GM23338 (cell line): ENCODE results near the gene ADA.

ENCODE experiments used
- EZH2 ChIP-seq: fragments of 200-600 bp; sonication (generic); IDR thresholded peaks from one replicate; pipeline ENCODE4 v1.8.0; 2017; ENCODE audit warnings: antibody characterized with exemption, mild to moderate bottlenecking, low read depth; ENCODE audit not compliant: unreplicated experiment
- EZH2phosphoT487 ChIP-seq: fragments of 200-600 bp; sonication (generic); IDR thresholded peaks from one replicate; pipeline ENCODE4 v1.8.1; 2018; ENCODE audit warnings: antibody characterized with exemption; ENCODE audit not compliant: unreplicated experiment
- POLR2AphosphoS5 ChIP-seq: IDR thresholded peaks from 2 replicates; pipeline ENCODE4 v1.6.1; 2016; ENCODE audit warnings: antibody characterized with exemption, low read depth
- STAT1 ChIP-seq: IDR thresholded peaks from one replicate; pipeline ENCODE4 v1.6.1; 2016; ENCODE audit warnings: antibody characterized with exemption; ENCODE audit not compliant: unreplicated experiment
- TF ChIP-seq, protein P1 (sequence below), 2 experiments: fragments of 200-600 bp in 1 of 2; sonication (generic) in 1 of 2; conservative IDR thresholded peaks; 2 replicates each; pipeline versions ENCODE4 v1.5.1 to v1.6.1; 2016 to 2017; ENCODE audit warnings: antibody characterized with exemption in 2 of 2, low read depth in 2 of 2, mild to moderate bottlenecking in 2 of 2, moderate library complexity in 1 of 2
- TF ChIP-seq, protein P2 (sequence below): fragments of 250-450 bp; sonication (Bioruptor Pico); IDR thresholded peaks from 2 replicates; pipeline ENCODE4 v1.5.0; 2020; ENCODE audit warnings: mild to moderate bottlenecking, moderate library complexity

GRCh38 chr20:44601801-44602204 lies 49.7 kb downstream of the ADA start:
- TF ChIP-seq, protein P1, sequence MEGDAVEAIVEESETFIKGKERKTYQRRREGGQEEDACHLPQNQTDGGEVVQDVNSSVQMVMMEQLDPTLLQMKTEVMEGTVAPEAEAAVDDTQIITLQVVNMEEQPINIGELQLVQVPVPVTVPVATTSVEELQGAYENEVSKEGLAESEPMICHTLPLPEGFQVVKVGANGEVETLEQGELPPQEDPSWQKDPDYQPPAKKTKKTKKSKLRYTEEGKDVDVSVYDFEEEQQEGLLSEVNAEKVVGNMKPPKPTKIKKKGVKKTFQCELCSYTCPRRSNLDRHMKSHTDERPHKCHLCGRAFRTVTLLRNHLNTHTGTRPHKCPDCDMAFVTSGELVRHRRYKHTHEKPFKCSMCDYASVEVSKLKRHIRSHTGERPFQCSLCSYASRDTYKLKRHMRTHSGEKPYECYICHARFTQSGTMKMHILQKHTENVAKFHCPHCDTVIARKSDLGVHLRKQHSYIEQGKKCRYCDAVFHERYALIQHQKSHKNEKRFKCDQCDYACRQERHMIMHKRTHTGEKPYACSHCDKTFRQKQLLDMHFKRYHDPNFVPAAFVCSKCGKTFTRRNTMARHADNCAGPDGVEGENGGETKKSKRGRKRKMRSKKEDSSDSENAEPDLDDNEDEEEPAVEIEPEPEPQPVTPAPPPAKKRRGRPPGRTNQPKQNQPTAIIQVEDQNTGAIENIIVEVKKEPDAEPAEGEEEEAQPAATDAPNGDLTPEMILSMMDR (conservative IDR thresholded peaks at IDR 0.05; ENCODE audit: low read depth in 2 of 2) = no peak
- TF ChIP-seq EZH2 = no peak
- TF ChIP-seq POLR2AphosphoS5 = no peak
- TF ChIP-seq EZH2phosphoT487 = no peak
- TF ChIP-seq, protein P2, sequence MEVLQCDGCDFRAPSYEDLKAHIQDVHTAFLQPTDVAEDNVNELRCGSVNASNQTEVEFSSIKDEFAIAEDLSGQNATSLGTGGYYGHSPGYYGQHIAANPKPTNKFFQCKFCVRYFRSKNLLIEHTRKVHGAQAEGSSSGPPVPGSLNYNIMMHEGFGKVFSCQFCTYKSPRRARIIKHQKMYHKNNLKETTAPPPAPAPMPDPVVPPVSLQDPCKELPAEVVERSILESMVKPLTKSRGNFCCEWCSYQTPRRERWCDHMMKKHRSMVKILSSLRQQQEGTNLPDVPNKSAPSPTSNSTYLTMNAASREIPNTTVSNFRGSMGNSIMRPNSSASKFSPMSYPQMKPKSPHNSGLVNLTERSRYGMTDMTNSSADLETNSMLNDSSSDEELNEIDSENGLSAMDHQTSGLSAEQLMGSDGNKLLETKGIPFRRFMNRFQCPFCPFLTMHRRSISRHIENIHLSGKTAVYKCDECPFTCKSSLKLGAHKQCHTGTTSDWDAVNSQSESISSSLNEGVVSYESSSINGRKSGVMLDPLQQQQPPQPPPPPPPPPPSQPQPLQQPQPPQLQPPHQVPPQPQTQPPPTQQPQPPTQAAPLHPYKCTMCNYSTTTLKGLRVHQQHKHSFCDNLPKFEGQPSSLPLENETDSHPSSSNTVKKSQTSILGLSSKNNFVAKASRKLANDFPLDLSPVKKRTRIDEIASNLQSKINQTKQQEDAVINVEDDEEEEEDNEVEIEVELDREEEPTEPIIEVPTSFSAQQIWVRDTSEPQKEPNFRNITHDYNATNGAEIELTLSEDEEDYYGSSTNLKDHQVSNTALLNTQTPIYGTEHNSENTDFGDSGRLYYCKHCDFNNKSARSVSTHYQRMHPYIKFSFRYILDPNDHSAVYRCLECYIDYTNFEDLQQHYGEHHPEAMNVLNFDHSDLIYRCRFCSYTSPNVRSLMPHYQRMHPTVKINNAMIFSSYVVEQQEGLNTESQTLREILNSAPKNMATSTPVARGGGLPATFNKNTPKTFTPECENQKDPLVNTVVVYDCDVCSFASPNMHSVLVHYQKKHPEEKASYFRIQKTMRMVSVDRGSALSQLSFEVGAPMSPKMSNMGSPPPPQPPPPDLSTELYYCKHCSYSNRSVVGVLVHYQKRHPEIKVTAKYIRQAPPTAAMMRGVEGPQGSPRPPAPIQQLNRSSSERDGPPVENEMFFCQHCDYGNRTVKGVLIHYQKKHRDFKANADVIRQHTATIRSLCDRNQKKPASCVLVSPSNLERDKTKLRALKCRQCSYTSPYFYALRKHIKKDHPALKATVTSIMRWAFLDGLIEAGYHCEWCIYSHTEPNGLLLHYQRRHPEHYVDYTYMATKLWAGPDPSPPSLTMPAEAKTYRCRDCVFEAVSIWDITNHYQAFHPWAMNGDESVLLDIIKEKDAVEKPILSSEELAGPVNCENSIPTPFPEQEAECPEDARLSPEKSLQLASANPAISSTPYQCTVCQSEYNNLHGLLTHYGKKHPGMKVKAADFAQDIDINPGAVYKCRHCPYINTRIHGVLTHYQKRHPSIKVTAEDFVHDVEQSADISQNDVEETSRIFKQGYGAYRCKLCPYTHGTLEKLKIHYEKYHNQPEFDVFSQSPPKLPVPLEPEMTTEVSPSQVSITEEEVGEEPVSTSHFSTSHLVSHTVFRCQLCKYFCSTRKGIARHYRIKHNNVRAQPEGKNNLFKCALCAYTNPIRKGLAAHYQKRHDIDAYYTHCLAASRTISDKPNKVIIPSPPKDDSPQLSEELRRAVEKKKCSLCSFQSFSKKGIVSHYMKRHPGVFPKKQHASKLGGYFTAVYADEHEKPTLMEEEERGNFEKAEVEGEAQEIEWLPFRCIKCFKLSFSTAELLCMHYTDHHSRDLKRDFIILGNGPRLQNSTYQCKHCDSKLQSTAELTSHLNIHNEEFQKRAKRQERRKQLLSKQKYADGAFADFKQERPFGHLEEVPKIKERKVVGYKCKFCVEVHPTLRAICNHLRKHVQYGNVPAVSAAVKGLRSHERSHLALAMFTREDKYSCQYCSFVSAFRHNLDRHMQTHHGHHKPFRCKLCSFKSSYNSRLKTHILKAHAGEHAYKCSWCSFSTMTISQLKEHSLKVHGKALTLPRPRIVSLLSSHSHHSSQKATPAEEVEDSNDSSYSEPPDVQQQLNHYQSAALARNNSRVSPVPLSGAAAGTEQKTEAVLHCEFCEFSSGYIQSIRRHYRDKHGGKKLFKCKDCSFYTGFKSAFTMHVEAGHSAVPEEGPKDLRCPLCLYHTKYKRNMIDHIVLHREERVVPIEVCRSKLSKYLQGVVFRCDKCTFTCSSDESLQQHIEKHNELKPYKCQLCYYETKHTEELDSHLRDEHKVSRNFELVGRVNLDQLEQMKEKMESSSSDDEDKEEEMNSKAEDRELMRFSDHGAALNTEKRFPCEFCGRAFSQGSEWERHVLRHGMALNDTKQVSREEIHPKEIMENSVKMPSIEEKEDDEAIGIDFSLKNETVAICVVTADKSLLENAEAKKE (CRISPR knock-in tag) = no peak
- no peak for TF ChIP-seq STAT1
